Prostate gland (tissue), 2 donors: ENCODE measurements around the gene GAMT. TPM values are rescaled to one million over a fixed set of nuclear protein-coding genes. Genes with fewer than 3 reads are reported as not detected.

Experiments used
- DNase-seq: peaks from one replicate; pipeline ENCODE4 v3.0.0-alpha.2; 2019; ENCODE audit warnings: low spot score
- H3K27ac ChIP-seq, 2 donors: fragments of 200-600 bp; sonication (generic); 2 replicates each; pipeline ENCODE4 v1.5.1; 2017 to 2019
- H3K27me3 ChIP-seq: fragments of 200-600 bp; sonication (generic); replicated peaks from 2 replicates; pipeline ENCODE4 v1.5.1; 2019; ENCODE audit not compliant: insufficient read depth
- H3K36me3 ChIP-seq, 2 donors: fragments of 200-600 bp; sonication (generic); 1 replicate in 1 of 2; 2 replicates in 1 of 2; pipeline versions ENCODE4 v1.5.1 to v1.8.1; 2017 to 2019
- H3K4me1 ChIP-seq: fragments of 200-600 bp; sonication (generic); replicated peaks from 2 replicates; pipeline ENCODE4 v1.5.1; 2019
- H3K4me3 ChIP-seq, 2 donors: fragments of 200-600 bp; sonication (generic); 2 replicates each; pipeline ENCODE4 v1.5.1; 2017 to 2019
- H3K9me3 ChIP-seq: fragments of 200-600 bp; sonication (generic); 2 replicates; pipeline ENCODE4 v1.5.1; 2017
- CTCF ChIP-seq, 4 experiments: fragments of 200-600 bp in 2 of 4; fragments of 450-650 bp in 2 of 4; sonication (generic) in 2 of 4; IDR thresholded peaks; 1 replicate in 3 of 4; 2 replicates in 1 of 4; pipeline ENCODE4 v1.5.1; 2016 to 2019; ENCODE audit warnings: antibody characterized with exemption in 4 of 4, mild to moderate bottlenecking in 2 of 4, moderate library complexity in 2 of 4
- POLR2A ChIP-seq: fragments of 450-650 bp; IDR thresholded peaks from one replicate; pipeline ENCODE4 v1.6.1; 2016; ENCODE audit warnings: antibody characterized with exemption, mild to moderate bottlenecking
- POLR2AphosphoS5 ChIP-seq: sonication (generic); formaldehyde crosslinking; IDR thresholded peaks from one replicate; pipeline ENCODE4 v1.6.1; 2017; ENCODE audit warnings: antibody characterized with exemption
- WGBS: methylation state at CpG from one replicate; pipeline ENCODE4 v1.1.5; 2018; 5-methylcytosine and 5-hydroxymethylcytosine counted together
- intact Hi-C: fragments of 100-400 bp; cut with DNase I; formaldehyde crosslinking; loops from one replicate; pipeline ENCODE4 v1.14.2; 2022
- total RNA-seq, 2 donors: library from RNA; depleted of rRNA; stranded (reverse); fragments of >200 nt; gene quantifications; one replicate each; pipeline ENCODE4 v1.1.0, GENCODE V29; 2016

Gene GAMT
- total RNA-seq, 2 donors from 2014 or later = 100 to 183 TPM

GRCh38 chr19:1392407-1392806 lies 8.9 kb downstream of the GAMT start:
- no peaks in the 10 kb centered on the region for H3K27me3 ChIP-seq
- H3K27ac ChIP-seq = no peak overlapping the region
- intact Hi-C loops = no loop called here
- H3K9me3 ChIP-seq = no peaks in the 10 kb centered on the region
- no peak for DNase-seq
- WGBS = 98% methylated on average over 15 of the region's 15 CpGs
- no peak overlapping the region for H3K4me3 ChIP-seq
- no peaks in the 10 kb centered on the region for H3K4me1 ChIP-seq
- peaks cover 0 to 4% of the 10 kb centered on the region in 2 donors for H3K36me3 ChIP-seq
- no peak for TF ChIP-seq CTCF (IDR thresholded peaks at IDR 0.05)
- TF ChIP-seq POLR2AphosphoS5 = no peak
- no peak for TF ChIP-seq POLR2A

- Histone ChIP-seq H3K36me3 (peaks cover 0 to 4% of the 10 kb centered on the region in 2 donors), H3K27me3 (no peaks in the 10 kb centered on the region), H3K4me3 (no peak overlapping the region), H3K9me3 (no peaks in the 10 kb centered on the region), H3K4me1 (no peaks in the 10 kb centered on the region), H3K27ac (no peak overlapping the region)
- intact Hi-C loops = no loop called here
- DNase-seq = no peak
- 94% methylated on average over 42 of the region's 42 CpGs for WGBS
- TF ChIP-seq POLR2AphosphoS5 = no peak
- no peak for TF ChIP-seq POLR2A
- TF ChIP-seq CTCF (IDR thresholded peaks at IDR 0.05) = no peak
These were observed 10.4 kb downstream of the GAMT start for GRCh38 chr19:1390890-1391423.

GRCh38 chr19:1389033-1389940 lies 12.1 kb downstream of the GAMT start:
- Histone ChIP-seq H3K4me3 (no peak overlapping the region), H3K4me1 (peaks cover 9% of the 10 kb centered on the region), H3K27me3 (no peaks in the 10 kb centered on the region), H3K27ac (no peak overlapping the region), H3K36me3 (peaks cover 0 to 4% of the 10 kb centered on the region in 2 donors), H3K9me3 (no peaks in the 10 kb centered on the region)
- no peak for TF ChIP-seq POLR2AphosphoS5
- intact Hi-C loops = no loop called here
- DNase-seq = no peak
- WGBS = 92% methylated on average over 39 of the region's 39 CpGs

- 92% methylated on average over 17 of the region's 17 CpGs for WGBS
- Histone ChIP-seq H3K27me3 (no peaks in the 10 kb centered on the region), H3K4me1 (peaks cover 9% of the 10 kb centered on the region), H3K9me3 (no peaks in the 10 kb centered on the region), H3K36me3 (peaks cover 0 to 4% of the 10 kb centered on the region in 2 donors), H3K4me3 (no peak overlapping the region), H3K27ac (no peak overlapping the region)
- intact Hi-C loops = no loop called here
- no peak for TF ChIP-seq POLR2AphosphoS5
- no peak for TF ChIP-seq CTCF (IDR thresholded peaks at IDR 0.05)
- no peak for TF ChIP-seq POLR2A
- DNase-seq = no peak
These were observed 12.7 kb downstream of the GAMT start for GRCh38 chr19:1388637-1389026.

GRCh38 chr19:1387684-1388636 lies 13.4 kb downstream of the GAMT start:
- H3K36me3 ChIP-seq = peaks cover 0 to 4% of the 10 kb centered on the region in 2 donors
- peaks cover 9% of the 10 kb centered on the region for H3K4me1 ChIP-seq
- no peaks in the 10 kb centered on the region for H3K27me3 ChIP-seq
- H3K9me3 ChIP-seq = no peaks in the 10 kb centered on the region
- intact Hi-C loops = no loop called here
- no peak for TF ChIP-seq CTCF (IDR thresholded peaks at IDR 0.05)
- TF ChIP-seq POLR2AphosphoS5 = no peak
- no peak for TF ChIP-seq POLR2A
- WGBS = 79% methylated on average over 42 of the region's 45 CpGs
- no peak overlapping the region for H3K4me3 ChIP-seq
- no peak overlapping the region for H3K27ac ChIP-seq
- no peak for DNase-seq
